Neural cell (in vitro differentiated cells): ENCODE data around the gene PLG. TPM values are rescaled to one million over a fixed set of nuclear protein-coding genes. Genes with fewer than 3 reads are reported as not detected.

ENCODE experiments used
- H2AFZ ChIP-seq: fragments of 200-600, 300-800 bp; sonication (generic), shearing (Covaris generic); 2 replicates; pipeline ENCODE4 v1.6.0; 2014; ENCODE audit warnings: low read depth, mild to moderate bottlenecking, antibody characterized with exemption, low read length, moderate library complexity
- H3F3A ChIP-seq: fragments of 200-600 bp; shearing (Covaris generic); 2 replicates; pipeline ENCODE4 v1.6.1; 2016; ENCODE audit warnings: mild to moderate bottlenecking, moderate library complexity, mixed read lengths, antibody characterized with exemption, low read length; ENCODE audit not compliant: insufficient read depth, poor library complexity, severe bottlenecking
- H3K27ac ChIP-seq: fragments of 200-600, 300-800 bp; sonication (generic), shearing (Covaris generic); 2 replicates; pipeline ENCODE4 v1.5.1; 2014; ENCODE audit warnings: mild to moderate bottlenecking, low read length, moderate library complexity
- H3K27me3 ChIP-seq: fragments of 300-800, 200-600 bp; sonication (generic), shearing (Covaris generic); 2 replicates; pipeline ENCODE4 v1.6.0; 2014; ENCODE audit warnings: mild to moderate bottlenecking, low read depth, low read length, moderate library complexity; ENCODE audit not compliant: insufficient read depth
- H3K36me3 ChIP-seq: fragments of 300-800, 200-600 bp; sonication (generic), shearing (Covaris generic); 2 replicates; pipeline ENCODE4 v1.5.1; 2014; ENCODE audit warnings: mild to moderate bottlenecking, antibody characterized with exemption, low read length, moderate library complexity; ENCODE audit not compliant: insufficient read depth
- H3K4me2 ChIP-seq: fragments of 300-800, 200-600 bp; sonication (generic), shearing (Covaris generic); 2 replicates; pipeline ENCODE4 v1.6.0; 2014; ENCODE audit warnings: mild to moderate bottlenecking, low read length
- H3K4me3 ChIP-seq: fragments of 300-800, 200-600 bp; sonication (generic), shearing (Covaris generic); 2 replicates; pipeline ENCODE4 v1.5.1; 2014; ENCODE audit warnings: mild to moderate bottlenecking, low read length, moderate library complexity
- H3K79me2 ChIP-seq: fragments of 200-600 bp; shearing (Covaris generic); replicated peaks from 2 replicates; pipeline ENCODE4 v1.6.0; 2014; ENCODE audit warnings: mild to moderate bottlenecking, low read length, moderate library complexity; ENCODE audit not compliant: insufficient read depth
- H3K9ac ChIP-seq: fragments of 300-800, 200-600 bp; sonication (generic), shearing (Covaris generic); 2 replicates; pipeline ENCODE4 v1.6.1; 2016; ENCODE audit warnings: mild to moderate bottlenecking, low read length, mixed read lengths
- H3K9me2 ChIP-seq: fragments of 200-600 bp; shearing (Covaris generic); 2 replicates; pipeline ENCODE4 v1.6.1; 2016; ENCODE audit warnings: mild to moderate bottlenecking, low read length, mixed read lengths; ENCODE audit not compliant: insufficient read depth
- H3K9me3 ChIP-seq: fragments of 200-600, 300-800 bp; sonication (generic), shearing (Covaris generic); 2 replicates; pipeline ENCODE4 v1.6.1; 2016; ENCODE audit warnings: mild to moderate bottlenecking, mixed run types, low read length, moderate library complexity, mixed read lengths
- H4K20me1 ChIP-seq: fragments of 200-600 bp; shearing (Covaris generic); 2 replicates; pipeline ENCODE4 v1.6.1; 2016; ENCODE audit warnings: mild to moderate bottlenecking, mixed run types; ENCODE audit not compliant: insufficient read depth
- CTCF ChIP-seq: fragments of 450-650 bp; IDR thresholded peaks from 2 replicates; pipeline ENCODE4 v1.5.1; 2014; ENCODE audit warnings: antibody characterized with exemption, mild to moderate bottlenecking, moderate library complexity; ENCODE audit not compliant: poor library complexity, severe bottlenecking
- EZH2 ChIP-seq: fragments of 200-600, 300-800 bp; shearing (Covaris generic), sonication (generic); IDR thresholded peaks from 2 replicates; pipeline ENCODE4 v1.6.1; 2014; ENCODE audit warnings: antibody characterized with exemption, low read length, borderline replicate concordance, mild to moderate bottlenecking; ENCODE audit not compliant: insufficient read depth, poor library complexity, severe bottlenecking
- MXI1 ChIP-seq: fragments of 450-650 bp; conservative IDR thresholded peaks from 2 replicates; pipeline ENCODE4 v1.6.1; 2014; ENCODE audit warnings: antibody characterized with exemption, mild to moderate bottlenecking; ENCODE audit not compliant: poor library complexity, severe bottlenecking
- POLR2AphosphoS5 ChIP-seq: IDR thresholded peaks from 2 replicates; pipeline ENCODE4 v1.6.1; 2012
- RAD21 ChIP-seq: fragments of 450-650 bp; conservative IDR thresholded peaks from 2 replicates; pipeline ENCODE4 v1.6.1; 2014; ENCODE audit warnings: antibody characterized with exemption, mild to moderate bottlenecking, moderate library complexity
- REST ChIP-seq: IDR thresholded peaks from 2 replicates; pipeline ENCODE4 v1.6.1; 2012; ENCODE audit warnings: borderline replicate concordance
- SMC3 ChIP-seq: fragments of 450-650 bp; conservative IDR thresholded peaks from 2 replicates; pipeline ENCODE4 v1.6.1; 2014; ENCODE audit warnings: antibody characterized with exemption, mild to moderate bottlenecking, moderate library complexity; ENCODE audit not compliant: poor library complexity
- polyA plus RNA-seq: library from polyadenylated mRNA; depleted of rRNA; stranded (reverse); fragments of >200 nt; gene quantifications from 2 replicates; pipeline ENCODE4 v1.2.3, GENCODE V29; 2014

The PLG gene
- polyA plus RNA-seq, 1 donor from 2014 or later = not detected

GRCh38 chr6:160766657-160766988 lies 64.6 kb downstream of the PLG start:
- Histone ChIP-seq H3K9me3 (no peaks in the 10 kb centered on the region), H3K79me2 (no peaks in the 10 kb centered on the region), H4K20me1 (no peaks in the 10 kb centered on the region), H3K9ac (peak overlapping the region; percentile 66), H3F3A (no peaks in the 10 kb centered on the region), H3K27ac (no peak overlapping the region), H3K4me3 (peak overlapping the region; percentile 71), H3K4me2 (peak overlapping the region; percentile 45), H3K9me2 (no peaks in the 10 kb centered on the region), H3K36me3 (no peaks in the 10 kb centered on the region), H2AFZ (no peak overlapping the region), H3K27me3 (no peaks in the 10 kb centered on the region)
- TF ChIP-seq CTCF (no peak), REST (no peak), POLR2AphosphoS5 (no peak), SMC3 (no peak)

GRCh38 chr6:160766989-160767646 lies 65.1 kb downstream of the PLG start:
- peak overlapping the region; percentile 66 for H3K9ac ChIP-seq
- no peaks in the 10 kb centered on the region for H3K9me3 ChIP-seq

More at GRCh38 chr6:160766989-160767646, 65.1 kb downstream of the PLG start:
- no peaks in the 10 kb centered on the region for H4K20me1 ChIP-seq
- no peaks in the 10 kb centered on the region for H3F3A ChIP-seq
- H3K4me2 ChIP-seq = peak overlapping the region; percentile 45
- H3K27ac ChIP-seq = no peak overlapping the region
- peak; percentile 93 for TF ChIP-seq CTCF
- peak; percentile 71 for TF ChIP-seq RAD21
- TF ChIP-seq EZH2 = no peak
- TF ChIP-seq MXI1 = peak; percentile 58
- TF ChIP-seq SMC3 = peak; percentile 78
- H3K9me2 ChIP-seq = no peaks in the 10 kb centered on the region
- H3K79me2 ChIP-seq = no peaks in the 10 kb centered on the region
- H3K27me3 ChIP-seq = no peaks in the 10 kb centered on the region
- H3K4me3 ChIP-seq = peak overlapping the region; percentile 71
- no peaks in the 10 kb centered on the region for H3K36me3 ChIP-seq
- peak overlapping the region; percentile 51 for H2AFZ ChIP-seq
